OCI-LY1 (cell line): ENCODE results near the gene ZNF14.
"Not testable (repeated sequence)": the region's sequence is repeated elsewhere in the genome, so short reads cannot be mapped to it uniquely, and the experiment has no call there.

ENCODE experiments used
- H2AFZ ChIP-seq: fragments of 200-600 bp; sonication (generic), shearing (Covaris generic); 2 replicates; pipeline ENCODE4 v1.6.0; 2014; ENCODE audit warnings: antibody characterized with exemption, mild to moderate bottlenecking, low read length
- H3F3A ChIP-seq: fragments of 200-600 bp; sonication (generic), shearing (Covaris generic); 2 replicates; pipeline ENCODE4 v1.6.0; 2014; ENCODE audit warnings: mild to moderate bottlenecking, antibody characterized with exemption, low read length, moderate library complexity; ENCODE audit not compliant: insufficient read depth
- H3K27ac ChIP-seq: fragments of 200-600 bp; sonication (generic); 2 replicates; pipeline ENCODE4 v1.5.1; 2014; ENCODE audit warnings: low read length, mixed run types, mild to moderate bottlenecking, low read depth; ENCODE audit not compliant: poor library complexity, severe bottlenecking
- H3K27me3 ChIP-seq: fragments of 200-600 bp; sonication (generic); 2 replicates; pipeline ENCODE4 v1.6.0; 2014; ENCODE audit warnings: antibody characterized with exemption, mild to moderate bottlenecking, low read length, moderate library complexity; ENCODE audit not compliant: insufficient read depth
- H3K36me3 ChIP-seq: fragments of 200-600 bp; sonication (generic); 2 replicates; pipeline ENCODE4 v1.6.1; 2014; ENCODE audit warnings: mild to moderate bottlenecking, antibody characterized with exemption, low read length, moderate library complexity, mixed read lengths; ENCODE audit not compliant: insufficient read depth
- H3K4me1 ChIP-seq: fragments of 200-600 bp; sonication (generic); 2 replicates; pipeline ENCODE4 v1.5.1; 2014; ENCODE audit warnings: mild to moderate bottlenecking, low read length, moderate library complexity; ENCODE audit not compliant: insufficient read depth, severe bottlenecking
- H3K4me2 ChIP-seq: fragments of 200-600 bp; sonication (generic), shearing (Covaris generic); 2 replicates; pipeline ENCODE4 v1.6.1; 2014; ENCODE audit warnings: low read length
- H3K4me3 ChIP-seq: fragments of 200-600 bp; sonication (generic); 2 replicates; pipeline ENCODE4 v1.5.1; 2014; ENCODE audit warnings: low read length, low read depth, mild to moderate bottlenecking, mixed read lengths; ENCODE audit not compliant: poor library complexity, severe bottlenecking
- H3K79me2 ChIP-seq: fragments of 200-600 bp; shearing (Covaris generic); 2 replicates; pipeline ENCODE4 v1.6.1; 2016; ENCODE audit warnings: mixed run types, low read length, mixed read lengths; ENCODE audit not compliant: insufficient read depth
- H3K9ac ChIP-seq: fragments of 200-600 bp; sonication (generic), shearing (Covaris generic); 2 replicates; pipeline ENCODE4 v1.6.1; 2014; ENCODE audit warnings: mild to moderate bottlenecking, low read length, mixed read lengths
- H3K9me2 ChIP-seq: fragments of 200-600 bp; sonication (generic), shearing (Covaris generic); 2 replicates; pipeline ENCODE4 v1.6.1; 2014; ENCODE audit warnings: low read depth, mild to moderate bottlenecking, low read length, mixed read lengths
- H3K9me3 ChIP-seq: fragments of 200-600 bp; shearing (Covaris generic); 2 replicates; pipeline ENCODE4 v1.6.1; 2014; ENCODE audit warnings: low read length, mixed read lengths
- H4K20me1 ChIP-seq: fragments of 200-600 bp; sonication (generic), shearing (Covaris generic); 2 replicates; pipeline ENCODE4 v1.6.0; 2016; ENCODE audit warnings: mild to moderate bottlenecking, low read length; ENCODE audit not compliant: insufficient read depth
- CTCF ChIP-seq: fragments of 200-600 bp; sonication (generic), shearing (Covaris generic); IDR thresholded peaks from 2 replicates; pipeline ENCODE4 v1.5.1; 2017; ENCODE audit warnings: mild to moderate bottlenecking, antibody characterized with exemption, low read length, moderate library complexity, mixed read lengths
- EZH2 ChIP-seq: fragments of 200-600 bp; sonication (generic), shearing (Covaris generic); IDR thresholded peaks from 2 replicates; pipeline ENCODE4 v1.8.0; 2017; ENCODE audit warnings: borderline replicate concordance, mixed run types, mild to moderate bottlenecking, antibody characterized with exemption, low read length, moderate library complexity, mixed read lengths

Gene ZNF14

GRCh38 chr19:19732579-19733501 is at the start of gene ZNF14:
Gene ZNF14, minus strand, starts transcription at chr19:19733112. Its CDS starts 154 bp downstream, at chr19:19732958.
- Histone ChIP-seq H3K4me2 (peak within 1 kb of the TSS; percentile 79), H3K27ac (peak within 1 kb of the TSS; percentile 8), H3K4me3 (peak within 1 kb of the TSS; percentile 70), H3K9me2 (no peaks in the 10 kb centered on the region), H3K36me3 (peaks cover 38% of the 10 kb centered on the region), H3F3A (no peaks in the 10 kb centered on the region), H3K9me3 (peaks cover 9% of the 10 kb centered on the region), H4K20me1 (no peaks in the 10 kb centered on the region), H2AFZ (peak within 1 kb of the TSS; percentile 85), H3K27me3 (no peaks in the 10 kb centered on the region), H3K9ac (peak within 1 kb of the TSS; percentile 70), H3K79me2 (peaks cover 32% of the 10 kb centered on the region), H3K4me1 (peaks cover 15% of the 10 kb centered on the region)
- TF ChIP-seq CTCF (no peak), EZH2 (no peak)

- not testable (repeated sequence) for H2AFZ ChIP-seq, H3K9me2 ChIP-seq, H3K4me1 ChIP-seq, H3F3A ChIP-seq, H3K27ac ChIP-seq, H3K9ac ChIP-seq, H4K20me1 ChIP-seq, H3K27me3 ChIP-seq, H3K79me2 ChIP-seq, H3K4me3 ChIP-seq, H3K4me2 ChIP-seq
- Histone ChIP-seq H3K36me3 (peaks cover 77% of the 10 kb centered on the region), H3K9me3 (peaks cover 18% of the 10 kb centered on the region)
Observed at GRCh38 chr19:19781791-19782190, 48.9 kb upstream of the ZNF14 start.

- Histone ChIP-seq H3K9ac (no peak overlapping the region), H3K79me2 (peaks cover 9% of the 10 kb centered on the region; the same call in 1 of the 2 replicates), H3K4me3 (no peak overlapping the region), H3K4me1 (peaks cover 30% of the 10 kb centered on the region), H2AFZ (no peak overlapping the region), H3K9me2 (no peaks in the 10 kb centered on the region), H4K20me1 (no peaks in the 10 kb centered on the region), H3K36me3 (peaks cover 50% of the 10 kb centered on the region), H3K27ac (no peak overlapping the region), H3K9me3 (peaks cover 13% of the 10 kb centered on the region), H3K27me3 (no peaks in the 10 kb centered on the region), H3K4me2 (no peak overlapping the region), H3F3A (no peaks in the 10 kb centered on the region)
- TF ChIP-seq EZH2, result no peak
- no peak for TF ChIP-seq CTCF
Observed at GRCh38 chr19:19778666-19779065, 45.8 kb upstream of the ZNF14 start.
